DND-41 (cell line): ENCODE data around the gene VEGFA.

Source experiments
- CTCF ChIP-seq: IDR thresholded peaks from 2 replicates; pipeline ENCODE4 v1.5.1; 2012; ENCODE audit warnings: borderline replicate concordance, low read length, moderate library complexity, mild to moderate bottlenecking; ENCODE audit not compliant: poor library complexity, severe bottlenecking; ENCODE audit errors: extremely low read depth
- EZH2 ChIP-seq: IDR thresholded peaks from 3 replicates; pipeline ENCODE4 v1.6.1; 2012; ENCODE audit warnings: borderline replicate concordance, low read depth, mild to moderate bottlenecking, moderate library complexity, low read length, inconsistent platforms; ENCODE audit not compliant: severe bottlenecking

- TF ChIP-seq CTCF (no peak), EZH2 (no peak)
Observed at GRCh38 chr6:43786664-43787329, 16.8 kb downstream of the VEGFA start.
